ENCODE measurements around the gene ZNF385D. TPM values are rescaled to one million over a fixed set of nuclear protein-coding genes. Genes with fewer than 3 reads are reported as not detected.

ZNF385D gene
- total RNA-seq, 1 donor from 2014 or later = 1.2 TPM

- peaks cover 5% of the 10 kb centered on the region for H3K4me1 Mint-ChIP-seq (ENCODE audit: low read depth)
- TF ChIP-seq, protein P1, sequence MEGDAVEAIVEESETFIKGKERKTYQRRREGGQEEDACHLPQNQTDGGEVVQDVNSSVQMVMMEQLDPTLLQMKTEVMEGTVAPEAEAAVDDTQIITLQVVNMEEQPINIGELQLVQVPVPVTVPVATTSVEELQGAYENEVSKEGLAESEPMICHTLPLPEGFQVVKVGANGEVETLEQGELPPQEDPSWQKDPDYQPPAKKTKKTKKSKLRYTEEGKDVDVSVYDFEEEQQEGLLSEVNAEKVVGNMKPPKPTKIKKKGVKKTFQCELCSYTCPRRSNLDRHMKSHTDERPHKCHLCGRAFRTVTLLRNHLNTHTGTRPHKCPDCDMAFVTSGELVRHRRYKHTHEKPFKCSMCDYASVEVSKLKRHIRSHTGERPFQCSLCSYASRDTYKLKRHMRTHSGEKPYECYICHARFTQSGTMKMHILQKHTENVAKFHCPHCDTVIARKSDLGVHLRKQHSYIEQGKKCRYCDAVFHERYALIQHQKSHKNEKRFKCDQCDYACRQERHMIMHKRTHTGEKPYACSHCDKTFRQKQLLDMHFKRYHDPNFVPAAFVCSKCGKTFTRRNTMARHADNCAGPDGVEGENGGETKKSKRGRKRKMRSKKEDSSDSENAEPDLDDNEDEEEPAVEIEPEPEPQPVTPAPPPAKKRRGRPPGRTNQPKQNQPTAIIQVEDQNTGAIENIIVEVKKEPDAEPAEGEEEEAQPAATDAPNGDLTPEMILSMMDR (IDR thresholded peaks at IDR 0.05) = no peak
Observed at GRCh38 chr3:21426920-21427319, 324.1 kb downstream of the ZNF385D start.

GRCh38 chr3:21425715-21426114 lies 325.3 kb downstream of the ZNF385D start:
- no peaks in the 10 kb centered on the region for H3K9me3 Mint-ChIP-seq (ENCODE audit: low read depth)
- H3K27me3 Mint-ChIP-seq (ENCODE audit: low read depth) = peaks cover 3% of the 10 kb centered on the region
- no peak overlapping the region for H3K27ac Mint-ChIP-seq (ENCODE audit: unreplicated experiment)
- TF ChIP-seq, protein P1 (IDR thresholded peaks at IDR 0.05) = no peak
- H3K36me3 Mint-ChIP-seq (ENCODE audit: low read depth) = no peaks in the 10 kb centered on the region
- no peak for DNase-seq (ENCODE audit: low spot score)
- H3K4me1 Mint-ChIP-seq (ENCODE audit: low read depth) = peaks cover 5% of the 10 kb centered on the region
- H3K4me3 Mint-ChIP-seq (ENCODE audit: unreplicated experiment) = no peak overlapping the region

More at GRCh38 chr3:21426920-21427319, 324.1 kb downstream of the ZNF385D start:
- no peaks in the 10 kb centered on the region for H3K36me3 Mint-ChIP-seq (ENCODE audit: low read depth)
- no peak overlapping the region for H3K4me3 Mint-ChIP-seq (ENCODE audit: unreplicated experiment)
- H3K9me3 Mint-ChIP-seq (ENCODE audit: low read depth) = no peaks in the 10 kb centered on the region
- peaks cover 3% of the 10 kb centered on the region for H3K27me3 Mint-ChIP-seq (ENCODE audit: low read depth)
- DNase-seq (ENCODE audit: low spot score) = no peak
- no peak overlapping the region for H3K27ac Mint-ChIP-seq (ENCODE audit: unreplicated experiment)

DNA sequence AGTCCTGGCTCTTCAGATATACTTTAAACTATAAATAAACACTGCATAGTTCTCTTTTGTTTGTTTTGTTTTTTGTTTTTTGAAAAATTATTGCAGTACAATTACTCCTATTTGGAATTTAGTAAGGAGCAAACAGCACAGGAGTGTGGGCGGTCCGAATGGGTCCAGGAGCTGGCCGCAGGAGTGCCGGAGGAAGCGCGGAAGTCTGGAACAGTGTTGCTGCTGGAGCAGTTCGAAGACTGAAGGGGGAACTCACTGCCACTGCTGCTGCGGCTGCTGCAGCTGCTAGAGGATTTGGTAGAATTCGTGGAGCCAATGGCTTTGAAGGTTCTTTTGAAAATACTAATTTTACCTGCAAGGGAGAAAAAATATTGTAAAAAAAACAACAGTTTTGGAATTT lies 329.9 kb downstream of the ZNF385D start:
- Mint-ChIP-seq H3K9me3 (ENCODE audit: low read depth) (no peaks in the 10 kb centered on the region), H3K4me1 (ENCODE audit: low read depth) (peaks cover 5% of the 10 kb centered on the region), H3K27ac (ENCODE audit: unreplicated experiment) (no peak overlapping the region), H3K4me3 (ENCODE audit: unreplicated experiment) (no peak overlapping the region), H3K36me3 (ENCODE audit: low read depth) (no peaks in the 10 kb centered on the region), H3K27me3 (ENCODE audit: low read depth) (peaks cover 1% of the 10 kb centered on the region)
- TF ChIP-seq, protein P1 (IDR thresholded peaks at IDR 0.05) = no peak
- DNase-seq (ENCODE audit: low spot score) = no peak

DNA sequence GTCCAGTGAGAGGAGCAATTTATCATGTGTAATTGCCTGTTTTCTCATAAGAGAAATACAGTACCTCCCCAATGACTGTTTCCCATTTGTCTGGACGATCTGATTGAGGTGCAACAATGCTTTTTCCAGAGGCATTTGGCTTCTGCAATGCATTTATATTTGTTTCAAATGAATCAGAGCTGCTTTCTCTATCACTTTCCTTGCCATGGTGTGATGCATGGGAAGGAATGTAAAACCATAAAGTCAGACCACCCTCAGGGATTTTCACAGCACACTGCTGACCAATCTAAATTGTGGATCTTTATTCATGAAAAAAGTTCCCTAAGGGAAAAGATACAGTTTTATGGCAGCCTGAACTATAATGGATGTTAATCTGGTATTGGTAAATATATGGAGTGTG lies 333.0 kb downstream of the ZNF385D start:
- DNase-seq (ENCODE audit: low spot score) = no peak
- no peaks in the 10 kb centered on the region for H3K36me3 Mint-ChIP-seq (ENCODE audit: low read depth)

GRCh38 chr3:21414506-21414905 lies 336.5 kb downstream of the ZNF385D start:
- H3K27me3 Mint-ChIP-seq (ENCODE audit: low read depth) = no peaks in the 10 kb centered on the region
- H3K9me3 Mint-ChIP-seq (ENCODE audit: low read depth) = no peaks in the 10 kb centered on the region
- DNase-seq (ENCODE audit: low spot score) = no peak
- TF ChIP-seq, protein P1 (IDR thresholded peaks at IDR 0.05) = no peak
- H3K36me3 Mint-ChIP-seq (ENCODE audit: low read depth) = no peaks in the 10 kb centered on the region
- H3K27ac Mint-ChIP-seq (ENCODE audit: unreplicated experiment) = no peak overlapping the region
- no peak overlapping the region for H3K4me3 Mint-ChIP-seq (ENCODE audit: unreplicated experiment)
- no peaks in the 10 kb centered on the region for H3K4me1 Mint-ChIP-seq (ENCODE audit: low read depth)

More for the DNA sequence above, 333.0 kb downstream of the ZNF385D start:
- Mint-ChIP-seq H3K4me3 (ENCODE audit: unreplicated experiment) (no peak overlapping the region), H3K9me3 (ENCODE audit: low read depth) (no peaks in the 10 kb centered on the region), H3K27me3 (ENCODE audit: low read depth) (no peaks in the 10 kb centered on the region), H3K27ac (ENCODE audit: unreplicated experiment) (no peak overlapping the region), H3K4me1 (ENCODE audit: low read depth) (no peaks in the 10 kb centered on the region)
- TF ChIP-seq, protein P1 (IDR thresholded peaks at IDR 0.05) = no peak

Data from chondrocyte (in vitro differentiated cells).